Activated CD4-positive, CD25-positive, alpha-beta regulatory T cell treated with anti-CD3 and anti-CD28 coated beads, Interleukin-2, amount 50 U/mL, for 24 hours (primary cell): ENCODE results near the gene NCK1.
"Not testable (repeated sequence)": the region's sequence is repeated elsewhere in the genome, so short reads cannot be mapped to it uniquely, and the experiment has no call there.

Experiments
- ATAC-seq, 2 donors: fragments of 150-1000 bp; cut with Tn5 transposase; one replicate each; pipeline ENCODE4 v1.10.0; 2021; ENCODE audit warnings: mild to moderate bottlenecking in 1 of 2, moderate library complexity in 1 of 2

Gene NCK1

GRCh38 chr3:136862617-136863322 is 762 bp downstream of the NCK1 start:
- no peak for ATAC-seq

- no peak for ATAC-seq
These were observed 7.3 kb downstream of the NCK1 start for GRCh38 chr3:136869282-136869681.

GRCh38 chr3:136872258-136872657 is 10.2 kb downstream of the NCK1 start:
- ATAC-seq, result not testable (repeated sequence)

GRCh38 chr3:136879510-136879909 is 17.5 kb downstream of the NCK1 start:
- ATAC-seq, result not testable (repeated sequence)

- ATAC-seq, result peak; percentile 83 to 84
These were observed 20.6 kb downstream of the NCK1 start for GRCh38 chr3:136882571-136882970.

GRCh38 chr3:136883967-136884720 is 22.1 kb downstream of the NCK1 start:
- no peak for ATAC-seq

GRCh38 chr3:136885357-136886213 is 23.6 kb downstream of the NCK1 start:
- ATAC-seq, result peak in 1 of 2 donors; percentile 41

- no peak for ATAC-seq
These were observed 27.9 kb downstream of the NCK1 start for GRCh38 chr3:136889947-136890346.

GRCh38 chr3:136891934-136892855 is 30.2 kb downstream of the NCK1 start:
- ATAC-seq, result no peak

GRCh38 chr3:136893848-136894443 is 31.9 kb downstream of the NCK1 start:
- no peak for ATAC-seq

GRCh38 chr3:136897171-136897570 is 35.2 kb downstream of the NCK1 start:
- not testable (repeated sequence) for ATAC-seq

- ATAC-seq, result no peak
These were observed 36.5 kb downstream of the NCK1 start for GRCh38 chr3:136898549-136898948.

- ATAC-seq, result no peak
These were observed 36.9 kb downstream of the NCK1 start for GRCh38 chr3:136898954-136899353.

- peak; percentile 83 to 85 for ATAC-seq
These were observed 37.7 kb downstream of the NCK1 start for GRCh38 chr3:136899622-136900158.

GRCh38 chr3:136900694-136901093 is 38.7 kb downstream of the NCK1 start:
- not testable (repeated sequence) for ATAC-seq

GRCh38 chr3:136901391-136901790 is 39.4 kb downstream of the NCK1 start:
- no peak for ATAC-seq

GRCh38 chr3:136902530-136902929 is 40.5 kb downstream of the NCK1 start:
- not testable (repeated sequence) for ATAC-seq

GRCh38 chr3:136903899-136904298 is 41.9 kb downstream of the NCK1 start:
- ATAC-seq, result no peak

GRCh38 chr3:136904746-136905145 is 42.7 kb downstream of the NCK1 start:
- no peak for ATAC-seq

GRCh38 chr3:136905549-136905948 is 43.5 kb downstream of the NCK1 start:
- no peak for ATAC-seq

- no peak for ATAC-seq
These were observed 44.7 kb downstream of the NCK1 start for GRCh38 chr3:136906725-136907124.
